SK-N-SH (cell line): ENCODE results near the gene REXO1. TPM values are rescaled to one million over a fixed set of nuclear protein-coding genes. Genes with fewer than 3 reads are reported as not detected.

Experiments
- CTCF ChIA-PET: fragments of 300-600, 350-600 bp; formaldehyde crosslinking; extraction: SDS; loops from one replicate; lab custom pipeline; 2021; lab: Yijun Ruan, JAX
- POLR2A ChIA-PET: fragments of 350-600 bp; sonication (Branson Sonifier 250); formaldehyde crosslinking; extraction: SDS; loops from one replicate; lab custom pipeline; 2020; ENCODE audit warnings: antibody characterized with exemption, inconsistent platforms; lab: Yijun Ruan, JAX
- DNase-seq: peaks from one replicate; pipeline ENCODE4 v3.0.0; 2012
- H2AFZ ChIP-seq: fragments of 200-600 bp; sonication (generic); 2 replicates; pipeline ENCODE4 v1.8.1; 2016; ENCODE audit warnings: antibody characterized with exemption, mild to moderate bottlenecking, low read depth
- H3F3A ChIP-seq: fragments of 200-600 bp; sonication (generic); replicated peaks from 2 replicates; pipeline ENCODE3; 2016; ENCODE audit warnings: antibody characterized with exemption, mild to moderate bottlenecking; ENCODE audit not compliant: insufficient read depth
- H3K27ac ChIP-seq, 2 experiments: fragments of 200-500 bp in 1 of 2; fragments of 200-600 bp in 1 of 2; sonication (Bioruptor generic) in 1 of 2; sonication (generic), shearing (Covaris generic) in 1 of 2; 2 replicates each; pipeline versions ENCODE4 v1.5.1 to v1.6.1; 2014 to 2016; ENCODE audit warnings: low read depth in 2 of 2, inconsistent platforms in 1 of 2, low read length in 1 of 2, mild to moderate bottlenecking in 1 of 2, mixed read lengths in 1 of 2
- H3K27me3 ChIP-seq: fragments of 200-600 bp; sonication (generic), shearing (Covaris generic); 2 replicates; pipeline ENCODE4 v1.6.1; 2016; ENCODE audit warnings: mixed run types; ENCODE audit not compliant: insufficient read depth
- H3K36me3 ChIP-seq, 2 experiments: fragments of 200-500 bp in 1 of 2; fragments of 200-600 bp in 1 of 2; sonication (Bioruptor generic) in 1 of 2; sonication (generic) in 1 of 2; replicated peaks in 1 of 2; 2 replicates each; pipeline versions ENCODE3 to v1.5.1; 2014 to 2016; ENCODE audit warnings: low read length in 1 of 2, mild to moderate bottlenecking in 1 of 2; ENCODE audit not compliant: insufficient read depth in 2 of 2, control insufficient read depth in 1 of 2
- H3K4me1 ChIP-seq, 2 experiments: fragments of 200-500 bp in 1 of 2; fragments of 200-600 bp in 1 of 2; sonication (Bioruptor generic) in 1 of 2; sonication (generic), shearing (Covaris generic) in 1 of 2; 2 replicates each; pipeline versions ENCODE4 v1.5.1 to v1.6.1; 2014 to 2016; ENCODE audit warnings: low read depth in 1 of 2, low read length in 1 of 2, mixed run types in 1 of 2; ENCODE audit not compliant: insufficient read depth in 2 of 2, control insufficient read depth in 1 of 2
- H3K4me2 ChIP-seq: fragments of 200-600 bp; sonication (generic), shearing (Covaris generic); 2 replicates; pipeline ENCODE4 v1.6.1; 2017; ENCODE audit warnings: mixed run types
- H3K4me3 ChIP-seq, 2 experiments: fragments of 200-500 bp in 1 of 2; fragments of 200-600 bp in 1 of 2; sonication (Bioruptor generic) in 1 of 2; sonication (generic), shearing (Covaris generic) in 1 of 2; 2 replicates each; pipeline versions ENCODE4 v1.5.1 to v1.8.1; 2014 to 2016; ENCODE audit warnings: low read depth in 2 of 2, inconsistent platforms in 1 of 2, low read length in 1 of 2, mild to moderate bottlenecking in 1 of 2, mixed read lengths in 1 of 2, moderate library complexity in 1 of 2
- H3K79me2 ChIP-seq: fragments of 200-600 bp; sonication (generic); 2 replicates; pipeline ENCODE4 v1.8.1; 2017; ENCODE audit warnings: mild to moderate bottlenecking; ENCODE audit not compliant: insufficient read depth
- H3K9ac ChIP-seq: fragments of 200-600 bp; sonication (generic); 2 replicates; pipeline ENCODE4 v1.6.1; 2017; ENCODE audit warnings: mixed run types
- H3K9me2 ChIP-seq: fragments of 200-600 bp; sonication (generic); 2 replicates; pipeline ENCODE4 v1.6.1; 2017; ENCODE audit warnings: mixed run types
- H3K9me3 ChIP-seq: fragments of 200-600 bp; sonication (generic); 2 replicates; pipeline ENCODE4 v1.6.1; 2017; ENCODE audit warnings: mixed run types, mild to moderate bottlenecking, moderate library complexity
- H4K20me1 ChIP-seq: fragments of 200-600 bp; sonication (generic); 2 replicates; pipeline ENCODE4 v1.6.1; 2017; ENCODE audit warnings: mild to moderate bottlenecking, mixed run types; ENCODE audit not compliant: insufficient read depth
- CTCF ChIP-seq: fragments of 200-600 bp; sonication (generic); IDR thresholded peaks from 2 replicates; pipeline ENCODE4 v1.6.1; 2017; ENCODE audit warnings: antibody characterized with exemption, mild to moderate bottlenecking, moderate library complexity
- EP300 ChIP-seq, 2 experiments: IDR thresholded peaks; 2 replicates each; pipeline versions ENCODE4 v1.4.0 to v1.6.1; 2012; ENCODE audit warnings: borderline replicate concordance in 1 of 2, low read depth in 1 of 2, low read length in 1 of 2
- EZH2phosphoT487 ChIP-seq: fragments of 200-600 bp; sonication (generic); IDR thresholded peaks from 2 replicates; pipeline ENCODE4 v1.6.1; 2017; ENCODE audit warnings: low read depth, mixed run types, mild to moderate bottlenecking, antibody characterized with exemption, moderate library complexity, borderline replicate concordance
- GABPA ChIP-seq: IDR thresholded peaks from 2 replicates; pipeline ENCODE4 v1.4.0; 2012; ENCODE audit warnings: low read depth, mild to moderate bottlenecking
- IRF3 ChIP-seq: fragments of 150-350 bp; IDR thresholded peaks from 2 replicates; pipeline ENCODE4 v1.6.1; 2016; ENCODE audit warnings: mild to moderate bottlenecking, low read depth, low read length
- MEF2A ChIP-seq: IDR thresholded peaks from 2 replicates; pipeline ENCODE4 v1.4.0; 2012; ENCODE audit warnings: low read depth, borderline replicate concordance
- NFIC ChIP-seq: IDR thresholded peaks from 2 replicates; pipeline ENCODE4 v1.4.0; 2012; ENCODE audit warnings: borderline replicate concordance
- NRF1 ChIP-seq: IDR thresholded peaks from 2 replicates; pipeline ENCODE4 v1.6.1; 2012; ENCODE audit warnings: low read depth, mild to moderate bottlenecking, low read length
- RAD21 ChIP-seq: IDR thresholded peaks from 2 replicates; pipeline ENCODE4 v1.6.1; 2012; ENCODE audit warnings: mild to moderate bottlenecking, low read length
- SIN3A ChIP-seq: IDR thresholded peaks from 2 replicates; pipeline ENCODE4 v1.6.1; 2012; ENCODE audit warnings: low read depth, mild to moderate bottlenecking, low read length, moderate library complexity, borderline replicate concordance
- SMC3 ChIP-seq: IDR thresholded peaks from 2 replicates; pipeline ENCODE4 v1.6.1; 2012; ENCODE audit warnings: low read depth, low read length, improper control_type of control experiment
- TAF1 ChIP-seq: IDR thresholded peaks from 2 replicates; pipeline ENCODE4 v1.6.1; 2012; ENCODE audit warnings: low read depth, mild to moderate bottlenecking, low read length, moderate library complexity, borderline replicate concordance
- TCF12 ChIP-seq: IDR thresholded peaks from 2 replicates; pipeline ENCODE4 v1.4.0; 2012
- ZBTB33 ChIP-seq: IDR thresholded peaks from 2 replicates; pipeline ENCODE4 v1.4.0; 2012; ENCODE audit warnings: low read depth, borderline replicate concordance
- WGBS: methylation state at CpG from one replicate; pipeline ENCODE4 v1.1.6; 2017; ENCODE audit warnings: low lambda C conversion rate; 5-methylcytosine and 5-hydroxymethylcytosine counted together
- polyA plus RNA-seq, 3 experiments: library from polyadenylated mRNA; depleted of rRNA; stranded (reverse); fragments of >200 nt; gene quantifications; 2 replicates each; pipeline ENCODE4 v1.2.3, GENCODE V29; 2012

Gene REXO1
- polyA plus RNA-seq, 1 of the 3 experiments (the other 2 are of a cell fraction), result 18.8 TPM

GRCh38 chr19:1767464-1767933, 80.8 kb downstream of the REXO1 start:
- DNase-seq, result peak; percentile 96
- H3K36me3 ChIP-seq, result no peaks in the 10 kb centered on the region
- POLR2A ChIA-PET, result no interaction called here
- H3K9me2 ChIP-seq, result no peaks in the 10 kb centered on the region
- H3F3A ChIP-seq, result peaks cover 5% of the 10 kb centered on the region
- H3K9ac ChIP-seq, result no peak overlapping the region
- WGBS, result 3% methylated on average over 11 of the region's 21 CpGs
- H3K9me3 ChIP-seq, result peaks cover 8% of the 10 kb centered on the region; the same call in 1 of the 2 replicates
- CTCF ChIA-PET, result interaction anchor here (0.7 to 9.3 kb wide), 36 partner anchors 7 to 226 kb away, joined by 3 to 128 read pairs (median 4); partner anchors contain the start of genes TCF3 and UQCR11
- H3K27ac ChIP-seq, result no peak overlapping the region
- no peak overlapping the region for H3K4me3 ChIP-seq
- peaks cover 61% of the 10 kb centered on the region for H3K27me3 ChIP-seq
- H4K20me1 ChIP-seq, result 0 out of 2 replicates have a peak, but pooled peaks cover 4% of the 10 kb centered on the region
- TF ChIP-seq RAD21 (peak; percentile 69), SMC3 (peak; percentile 68), EZH2phosphoT487 (no peak), CTCF (peak; percentile 92)
- TF ChIP-seq, all 33 proteins: peak for 3
- no peak overlapping the region for H3K4me2 ChIP-seq
- H2AFZ ChIP-seq, result no peak overlapping the region
- no peaks in the 10 kb centered on the region for H3K4me1 ChIP-seq
- no peaks in the 10 kb centered on the region for H3K79me2 ChIP-seq

GRCh38 chr19:1766800-1767352, 81.4 kb downstream of the REXO1 start:
- H3F3A ChIP-seq, result peaks cover 5% of the 10 kb centered on the region
- no peak overlapping the region for H3K4me2 ChIP-seq
- H4K20me1 ChIP-seq, result 0 out of 2 replicates have a peak, but pooled peaks cover 4% of the 10 kb centered on the region
- no peak overlapping the region for H3K9ac ChIP-seq
- no peaks in the 10 kb centered on the region for H3K36me3 ChIP-seq
- no peak overlapping the region for H2AFZ ChIP-seq
- H3K4me3 ChIP-seq, result no peak overlapping the region
- H3K4me1 ChIP-seq, result no peaks in the 10 kb centered on the region
- peaks cover 8% of the 10 kb centered on the region; the same call in 1 of the 2 replicates for H3K9me3 ChIP-seq
- no peak for DNase-seq
- WGBS, result 0% methylated on average over 1 of the region's 10 CpGs
- H3K27me3 ChIP-seq, result peaks cover 66% of the 10 kb centered on the region
- CTCF ChIA-PET, result interaction anchor here (0.6 to 9.3 kb wide), 26 partner anchors 8 to 225 kb away, joined by 3 to 128 read pairs (median 4); partner anchors contain the start of gene UQCR11
- no peak overlapping the region for H3K27ac ChIP-seq
- no peak for TF ChIP-seq EP300 (IDR thresholded peaks at IDR 0.05; ENCODE audit: borderline replicate concordance in 1 of 2, low read depth in 1 of 2, low read length in 1 of 2)
- no peak for TF ChIP-seq MEF2A
- no peak for TF ChIP-seq EZH2phosphoT487
- TF ChIP-seq TAF1, result no peak
- TF ChIP-seq GABPA, result no peak
- TF ChIP-seq ZBTB33, result no peak
- TF ChIP-seq NFIC, result no peak
- no peak for TF ChIP-seq TCF12
- TF ChIP-seq NRF1, result no peak
- TF ChIP-seq IRF3, result no peak
- no peak for TF ChIP-seq SIN3A
- no peak for TF ChIP-seq CTCF
- TF ChIP-seq, all 33 proteins: peak for 0
- POLR2A ChIA-PET, result no interaction called here
- H3K9me2 ChIP-seq, result no peaks in the 10 kb centered on the region
- no peaks in the 10 kb centered on the region for H3K79me2 ChIP-seq
